NCI-H2081 treated with DMSO at 0.1 percent for 48 hours (cell line): ENCODE data around the gene HECW1.
"Not testable (repeated sequence)": the region's sequence is repeated elsewhere in the genome, so short reads cannot be mapped to it uniquely, and the experiment has no call there.

Experiments used
- DNase-seq: peaks from one replicate; lab custom pipeline; 2025; lab: John Stamatoyannopoulos, UW

The HECW1 gene

GRCh38 chr7:43309706-43310022 lies 197.2 kb downstream of the HECW1 start:
- DNase-seq, result no peak

GRCh38 chr7:43311052-43311451 lies 198.6 kb downstream of the HECW1 start:
- no peak for DNase-seq

- DNase-seq, result no peak
Measured at GRCh38 chr7:43311694-43312093, 199.2 kb downstream of the HECW1 start.

- no peak for DNase-seq
Measured at GRCh38 chr7:43313628-43314378, 201.4 kb downstream of the HECW1 start.

- DNase-seq, result no peak
Measured at GRCh38 chr7:43314379-43315158, 202.1 kb downstream of the HECW1 start.

GRCh38 chr7:43317075-43317474 lies 204.6 kb downstream of the HECW1 start:
- DNase-seq, result no peak

- no peak for DNase-seq
Measured at GRCh38 chr7:43318188-43318770, 205.8 kb downstream of the HECW1 start.

- DNase-seq, result no peak
Measured at GRCh38 chr7:43325595-43325994, 213.1 kb downstream of the HECW1 start.

- no peak for DNase-seq
Measured at GRCh38 chr7:43328336-43328735, 215.9 kb downstream of the HECW1 start.

GRCh38 chr7:43328785-43329380 lies 216.4 kb downstream of the HECW1 start:
- DNase-seq, result no peak

- DNase-seq, result no peak
Measured at GRCh38 chr7:43332193-43332796, 219.8 kb downstream of the HECW1 start.

GRCh38 chr7:43337191-43337590 lies 224.7 kb downstream of the HECW1 start:
- no peak for DNase-seq

- DNase-seq, result no peak
Measured at GRCh38 chr7:43337811-43338210, 225.4 kb downstream of the HECW1 start.

GRCh38 chr7:43341132-43341531 lies 228.7 kb downstream of the HECW1 start:
- no peak for DNase-seq

GRCh38 chr7:43343417-43343816 lies 231.0 kb downstream of the HECW1 start:
- not testable (repeated sequence) for DNase-seq

GRCh38 chr7:43345696-43346095 lies 233.2 kb downstream of the HECW1 start:
- DNase-seq, result not testable (repeated sequence)

- no peak for DNase-seq
Measured at GRCh38 chr7:43351683-43352082, 239.2 kb downstream of the HECW1 start.

GRCh38 chr7:43353902-43354301 lies 241.5 kb downstream of the HECW1 start:
- no peak for DNase-seq

- no peak for DNase-seq
Measured at GRCh38 chr7:43362652-43363034, 250.2 kb downstream of the HECW1 start.

GRCh38 chr7:43363035-43363791 lies 250.8 kb downstream of the HECW1 start:
- DNase-seq, result no peak

- no peak for DNase-seq
Measured at GRCh38 chr7:43364391-43364790, 251.9 kb downstream of the HECW1 start.
